ENCODE data around the gene GPRASP3.

The GPRASP3 gene

GRCh38 chrX:102765809-102766208 lies 45.3 kb downstream of the GPRASP3 start:
- no peak for DNase-seq

GRCh38 chrX:102767287-102767686 lies 46.7 kb downstream of the GPRASP3 start:
- no peak for DNase-seq

- DNase-seq = peak; percentile 63
These were observed 48.6 kb downstream of the GPRASP3 start for GRCh38 chrX:102768987-102769761.

Measured in NCI-H2029 (cell line).